HEK293 (cell line): ENCODE measurements around the gene WDR35.

Experiments
- EGR2 ChIP-seq: fragments of 450-650 bp; formaldehyde crosslinking; IDR thresholded peaks from 2 replicates; pipeline ENCODE4 v1.5.1; 2016; ENCODE audit warnings: low read depth, missing biosample characterization, missing genetic modification characterization
- SCRT2 ChIP-seq: fragments of 450-650 bp; formaldehyde crosslinking; IDR thresholded peaks from 2 replicates; pipeline ENCODE4 v1.5.1; 2016; ENCODE audit warnings: missing biosample characterization, missing genetic modification characterization
- ZBTB10 ChIP-seq: fragments of 450-650 bp; formaldehyde crosslinking; IDR thresholded peaks from 2 replicates; pipeline ENCODE4 v1.5.1; 2016; ENCODE audit warnings: missing biosample characterization, missing genetic modification characterization
- ZBTB49 ChIP-seq: fragments of 450-650 bp; formaldehyde crosslinking; IDR thresholded peaks from 2 replicates; pipeline ENCODE4 v1.5.1; 2016; ENCODE audit warnings: missing biosample characterization, missing genetic modification characterization, low read depth
- ZNF140 ChIP-seq: fragments of 450-650 bp; formaldehyde crosslinking; IDR thresholded peaks from 2 replicates; pipeline ENCODE4 v1.5.1; 2016; ENCODE audit warnings: missing biosample characterization, missing genetic modification characterization
- ZNF169 ChIP-seq: fragments of 450-650 bp; formaldehyde crosslinking; IDR thresholded peaks from 2 replicates; pipeline ENCODE4 v1.5.1; 2016; ENCODE audit warnings: missing biosample characterization, missing genetic modification characterization
- ZNF18 ChIP-seq: fragments of 450-650 bp; formaldehyde crosslinking; IDR thresholded peaks from 2 replicates; pipeline ENCODE4 v1.5.1; 2016; ENCODE audit warnings: missing biosample characterization, missing genetic modification characterization
- ZNF366 ChIP-seq: fragments of 450-650 bp; formaldehyde crosslinking; conservative IDR thresholded peaks from 2 replicates; pipeline ENCODE4 v1.5.1; 2016; ENCODE audit warnings: missing biosample characterization, missing genetic modification characterization
- ZNF416 ChIP-seq: fragments of 450-650 bp; formaldehyde crosslinking; IDR thresholded peaks from 2 replicates; pipeline ENCODE4 v1.5.1; 2016; ENCODE audit warnings: missing biosample characterization, missing genetic modification characterization
- ZNF423 ChIP-seq: fragments of 450-650 bp; formaldehyde crosslinking; IDR thresholded peaks from 2 replicates; pipeline ENCODE4 v1.5.1; 2016; ENCODE audit warnings: missing biosample characterization, missing genetic modification characterization
- ZNF518A ChIP-seq: fragments of 450-650 bp; formaldehyde crosslinking; conservative IDR thresholded peaks from 2 replicates; pipeline ENCODE4 v1.5.1; 2016; ENCODE audit warnings: low read depth, missing biosample characterization, missing genetic modification characterization
- ZNF521 ChIP-seq: fragments of 450-650 bp; formaldehyde crosslinking; IDR thresholded peaks from 2 replicates; pipeline ENCODE4 v1.5.1; 2017; ENCODE audit warnings: missing biosample characterization, mild to moderate bottlenecking, missing genetic modification characterization
- ZNF549 ChIP-seq: fragments of 450-650 bp; IDR thresholded peaks from 2 replicates; pipeline ENCODE4 v1.5.1; 2018; ENCODE audit warnings: missing biosample characterization, missing genetic modification characterization, mild to moderate bottlenecking, inconsistent platforms, moderate library complexity
- ZNF558 ChIP-seq: fragments of 450-650 bp; formaldehyde crosslinking; IDR thresholded peaks from 2 replicates; pipeline ENCODE4 v1.5.1; 2016; ENCODE audit warnings: missing biosample characterization, missing genetic modification characterization
- ZNF600 ChIP-seq: fragments of 450-650 bp; formaldehyde crosslinking; IDR thresholded peaks from 2 replicates; pipeline ENCODE4 v1.5.1; 2016; ENCODE audit warnings: missing biosample characterization, missing genetic modification characterization
- ZNF621 ChIP-seq: fragments of 450-650 bp; formaldehyde crosslinking; IDR thresholded peaks from 2 replicates; pipeline ENCODE4 v1.5.1; 2017; ENCODE audit warnings: missing biosample characterization, missing genetic modification characterization
- ZNF660 ChIP-seq: fragments of 450-650 bp; IDR thresholded peaks from 2 replicates; pipeline ENCODE4 v1.5.1; 2018; ENCODE audit warnings: missing biosample characterization, mild to moderate bottlenecking, missing genetic modification characterization
- ZNF768 ChIP-seq: fragments of 450-650 bp; formaldehyde crosslinking; IDR thresholded peaks from 2 replicates; pipeline ENCODE4 v1.5.1; 2018; ENCODE audit warnings: missing biosample characterization, mild to moderate bottlenecking, missing genetic modification characterization
- ZSCAN30 ChIP-seq: fragments of 450-650 bp; IDR thresholded peaks from 2 replicates; pipeline ENCODE4 v1.5.1; 2018; ENCODE audit warnings: missing biosample characterization, mild to moderate bottlenecking, missing genetic modification characterization, moderate library complexity
- TF ChIP-seq, protein P1 (sequence below): fragments of 450-650 bp; formaldehyde crosslinking; IDR thresholded peaks from 2 replicates; pipeline ENCODE4 v1.5.1; 2016; ENCODE audit warnings: missing biosample characterization, missing genetic modification characterization, borderline replicate concordance
- TF ChIP-seq, protein P2 (sequence below): fragments of 450-650 bp; formaldehyde crosslinking; IDR thresholded peaks from 2 replicates; pipeline ENCODE4 v1.5.1; 2016; ENCODE audit warnings: missing biosample characterization, missing genetic modification characterization
- TF ChIP-seq, protein P3 (sequence below): fragments of 450-650 bp; IDR thresholded peaks from 2 replicates; pipeline ENCODE4 v1.5.1; 2018; ENCODE audit warnings: missing biosample characterization, mild to moderate bottlenecking, missing genetic modification characterization

The WDR35 gene

DNA sequence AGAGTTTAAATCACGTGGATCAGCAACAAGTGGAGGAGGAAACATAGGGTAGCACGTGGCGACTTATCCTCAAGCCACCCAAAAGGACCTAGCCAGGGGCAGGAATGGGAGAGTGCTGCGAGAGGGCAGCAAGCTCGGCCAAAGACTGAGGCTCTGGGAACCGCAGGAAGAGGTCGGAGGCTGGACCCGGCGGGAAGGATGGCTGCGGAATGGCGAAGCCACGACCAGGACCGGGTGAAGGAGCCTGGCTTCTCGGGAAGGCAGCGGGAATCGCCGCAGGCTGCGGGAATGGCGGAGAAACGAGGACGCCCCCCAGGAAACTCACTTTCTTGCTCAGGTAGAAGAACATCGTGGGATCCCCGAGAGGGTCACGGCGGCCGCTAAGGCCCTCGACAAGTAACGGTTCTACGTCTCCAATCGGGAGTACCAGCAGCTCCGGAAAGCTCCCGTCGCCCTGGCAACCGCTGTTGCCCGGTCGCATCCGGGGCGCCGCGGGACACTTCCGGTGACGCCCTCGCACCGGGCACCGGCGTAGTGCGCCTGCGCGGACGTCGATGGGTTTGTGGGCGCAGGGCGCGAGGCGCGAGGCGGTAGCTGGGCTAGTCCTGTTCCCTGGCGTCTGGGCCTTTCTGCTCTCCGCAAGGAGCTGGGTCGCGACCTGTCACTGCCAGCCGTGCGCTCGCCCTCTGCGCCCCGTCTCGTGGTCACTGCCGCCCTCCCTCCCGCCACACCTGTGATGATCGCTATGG, at the start of gene WDR35 (continued):
- TF ChIP-seq EGR2 (tag by site-specific recombination) (peak; percentile 36), ZNF660 (tag by site-specific recombination) (no peak), ZNF518A (tag by site-specific recombination) (peak; percentile 74), ZNF366 (no peak), ZNF558 (tag by site-specific recombination) (no peak), ZNF549 (no peak), SCRT2 (tag by site-specific recombination) (peak; percentile 99), ZNF140 (tag by site-specific recombination) (no peak), ZSCAN30 (tag by site-specific recombination) (no peak), ZNF621 (tag by site-specific recombination) (no peak), ZNF521 (no peak), ZNF423 (tag by site-specific recombination) (no peak), ZBTB49 (tag by site-specific recombination) (no peak), ZNF600 (tag by site-specific recombination) (0 out of 2 replicates have a peak, but pooled peaks have one; percentile 47), ZBTB10 (tag by site-specific recombination) (peak; percentile 41; the same call in 1 of the 2 replicates), ZNF416 (no peak), ZNF169 (tag by site-specific recombination) (no peak), ZNF768 (no peak), ZNF18 (tag by site-specific recombination) (no peak)
- TF ChIP-seq, protein P1, sequence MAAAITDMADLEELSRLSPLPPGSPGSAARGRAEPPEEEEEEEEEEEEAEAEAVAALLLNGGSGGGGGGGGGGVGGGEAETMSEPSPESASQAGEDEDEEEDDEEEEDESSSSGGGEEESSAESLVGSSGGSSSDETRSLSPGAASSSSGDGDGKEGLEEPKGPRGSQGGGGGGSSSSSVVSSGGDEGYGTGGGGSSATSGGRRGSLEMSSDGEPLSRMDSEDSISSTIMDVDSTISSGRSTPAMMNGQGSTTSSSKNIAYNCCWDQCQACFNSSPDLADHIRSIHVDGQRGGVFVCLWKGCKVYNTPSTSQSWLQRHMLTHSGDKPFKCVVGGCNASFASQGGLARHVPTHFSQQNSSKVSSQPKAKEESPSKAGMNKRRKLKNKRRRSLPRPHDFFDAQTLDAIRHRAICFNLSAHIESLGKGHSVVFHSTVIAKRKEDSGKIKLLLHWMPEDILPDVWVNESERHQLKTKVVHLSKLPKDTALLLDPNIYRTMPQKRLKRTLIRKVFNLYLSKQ = no peak
- TF ChIP-seq, protein P2, sequence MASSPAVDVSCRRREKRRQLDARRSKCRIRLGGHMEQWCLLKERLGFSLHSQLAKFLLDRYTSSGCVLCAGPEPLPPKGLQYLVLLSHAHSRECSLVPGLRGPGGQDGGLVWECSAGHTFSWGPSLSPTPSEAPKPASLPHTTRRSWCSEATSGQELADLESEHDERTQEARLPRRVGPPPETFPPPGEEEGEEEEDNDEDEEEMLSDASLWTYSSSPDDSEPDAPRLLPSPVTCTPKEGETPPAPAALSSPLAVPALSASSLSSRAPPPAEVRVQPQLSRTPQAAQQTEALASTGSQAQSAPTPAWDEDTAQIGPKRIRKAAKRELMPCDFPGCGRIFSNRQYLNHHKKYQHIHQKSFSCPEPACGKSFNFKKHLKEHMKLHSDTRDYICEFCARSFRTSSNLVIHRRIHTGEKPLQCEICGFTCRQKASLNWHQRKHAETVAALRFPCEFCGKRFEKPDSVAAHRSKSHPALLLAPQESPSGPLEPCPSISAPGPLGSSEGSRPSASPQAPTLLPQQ (tag by site-specific recombination) = 0 out of 2 replicates have a peak, but pooled peaks have one; percentile 19
- TF ChIP-seq, protein P3, sequence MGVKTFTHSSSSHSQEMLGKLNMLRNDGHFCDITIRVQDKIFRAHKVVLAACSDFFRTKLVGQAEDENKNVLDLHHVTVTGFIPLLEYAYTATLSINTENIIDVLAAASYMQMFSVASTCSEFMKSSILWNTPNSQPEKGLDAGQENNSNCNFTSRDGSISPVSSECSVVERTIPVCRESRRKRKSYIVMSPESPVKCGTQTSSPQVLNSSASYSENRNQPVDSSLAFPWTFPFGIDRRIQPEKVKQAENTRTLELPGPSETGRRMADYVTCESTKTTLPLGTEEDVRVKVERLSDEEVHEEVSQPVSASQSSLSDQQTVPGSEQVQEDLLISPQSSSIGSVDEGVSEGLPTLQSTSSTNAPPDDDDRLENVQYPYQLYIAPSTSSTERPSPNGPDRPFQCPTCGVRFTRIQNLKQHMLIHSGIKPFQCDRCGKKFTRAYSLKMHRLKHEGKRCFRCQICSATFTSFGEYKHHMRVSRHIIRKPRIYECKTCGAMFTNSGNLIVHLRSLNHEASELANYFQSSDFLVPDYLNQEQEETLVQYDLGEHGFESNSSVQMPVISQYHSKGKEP = no peak
